Activated CD8-positive, alpha-beta memory T cell treated with anti-CD3 and anti-CD28 coated beads for 48 hours (primary cell): ENCODE data around the gene RHO.
"Not testable (repeated sequence)": the region's sequence is repeated elsewhere in the genome, so short reads cannot be mapped to it uniquely, and the experiment has no call there.

Experiments
- DNase-seq, 3 experiments: peaks; one replicate each; pipeline ENCODE4 v3.0.0-alpha.2; 2020; ENCODE audit warnings: low read depth in 2 of 3, low spot score in 2 of 3

The RHO gene

GRCh38 chr3:129542747-129543146, 14.3 kb downstream of the RHO start:
- DNase-seq: no peak

GRCh38 chr3:129543156-129543790, 14.8 kb downstream of the RHO start, which contains the start of gene H1-8:
H1-8 (plus strand) TSS chr3:129543175; CDS start chr3:129543219, 44 bp downstream.
- no peak for DNase-seq

- DNase-seq: no peak
These were observed 15.6 kb downstream of the RHO start for GRCh38 chr3:129543999-129544398.

- DNase-seq: not testable (repeated sequence)
These were observed 17.5 kb downstream of the RHO start for GRCh38 chr3:129545951-129546350.

GRCh38 chr3:129547241-129547640, 18.8 kb downstream of the RHO start:
- DNase-seq: no peak

GRCh38 chr3:129548104-129548965, 19.9 kb downstream of the RHO start:
- no peak for DNase-seq

- DNase-seq: no peak
These were observed 20.8 kb downstream of the RHO start for GRCh38 chr3:129549006-129549800.

- no peak for DNase-seq
These were observed 21.4 kb downstream of the RHO start for GRCh38 chr3:129549805-129550204.

- no peak for DNase-seq
These were observed 24.0 kb downstream of the RHO start for GRCh38 chr3:129552287-129553050.

GRCh38 chr3:129553171-129553570, 24.7 kb downstream of the RHO start:
- no peak for DNase-seq

GRCh38 chr3:129553719-129554118, 25.3 kb downstream of the RHO start:
- no peak for DNase-seq

- no peak for DNase-seq
These were observed 26.1 kb downstream of the RHO start for GRCh38 chr3:129554356-129555152.

- DNase-seq: no peak
These were observed 26.7 kb downstream of the RHO start for GRCh38 chr3:129555153-129555550.

GRCh38 chr3:129555616-129556357, 27.3 kb downstream of the RHO start:
- no peak for DNase-seq

GRCh38 chr3:129556358-129556695, 27.9 kb downstream of the RHO start:
- DNase-seq: no peak

- DNase-seq: no peak
These were observed 28.6 kb downstream of the RHO start for GRCh38 chr3:129556890-129557547.

- no peak for DNase-seq
These were observed 29.1 kb downstream of the RHO start for GRCh38 chr3:129557548-129557894.

GRCh38 chr3:129558081-129558771, 29.8 kb downstream of the RHO start:
- DNase-seq: no peak
